GM12878 (cell line): ENCODE measurements around the gene RNASE12.

Experiments
- EZH2 ChIP-seq: IDR thresholded peaks from 2 replicates; pipeline ENCODE4 v1.6.1; 2012; ENCODE audit warnings: low read depth, mild to moderate bottlenecking, control low read depth, inconsistent platforms, low read length, borderline replicate concordance; ENCODE audit not compliant: control insufficient read depth
- FOS ChIP-seq: IDR thresholded peaks from 3 replicates; pipeline ENCODE4 v1.6.1; 2011; ENCODE audit warnings: borderline replicate concordance; ENCODE audit not compliant: insufficient read length; ENCODE audit errors: extremely low read depth
- HDAC2 ChIP-seq: fragments of 200-600 bp; sonication (generic); IDR thresholded peaks from 2 replicates; pipeline ENCODE4 v1.6.1; 2017
- HDAC6 ChIP-seq: fragments of 200-600 bp; sonication (generic); IDR thresholded peaks from one replicate; pipeline ENCODE4 v1.8.0; 2017; ENCODE audit warnings: antibody characterized with exemption; ENCODE audit not compliant: unreplicated experiment
- RAD21 ChIP-seq: IDR thresholded peaks from 2 replicates; pipeline ENCODE4 v1.6.1; 2011; ENCODE audit warnings: mild to moderate bottlenecking, low read depth, low read length, moderate library complexity; ENCODE audit not compliant: insufficient read depth
- SMC3 ChIP-seq: IDR thresholded peaks from 2 replicates; pipeline ENCODE4 v1.6.1; 2011; ENCODE audit warnings: low read length, improper control_type of control experiment, borderline replicate concordance
- SP1 ChIP-seq: IDR thresholded peaks from one replicate; pipeline ENCODE4 v1.6.1; 2011; ENCODE audit warnings: low read depth, low read length
- YBX1 ChIP-seq: fragments of 450-650 bp; IDR thresholded peaks from 2 replicates; pipeline ENCODE4 v1.6.1; 2016; ENCODE audit warnings: antibody characterized with exemption
- ZNF384 ChIP-seq: IDR thresholded peaks from 2 replicates; pipeline ENCODE4 v1.6.1; 2012; ENCODE audit warnings: low read depth, mild to moderate bottlenecking, low read length, improper control_type of control experiment, borderline replicate concordance
- TF ChIP-seq, protein P1 (sequence below): IDR thresholded peaks from 2 replicates; pipeline ENCODE4 v1.6.1; 2012; ENCODE audit warnings: low read depth, low read length, improper control_type of control experiment
- TF ChIP-seq, protein P2 (sequence below), 3 experiments: IDR thresholded peaks in 2 of 3; conservative IDR thresholded peaks in 1 of 3; 2 replicates each; pipeline ENCODE4 v1.5.1; 2011; ENCODE audit warnings: low read depth in 3 of 3, low read length in 3 of 3, mild to moderate bottlenecking in 3 of 3, control low read depth in 2 of 3, moderate library complexity in 2 of 3, inconsistent platforms in 1 of 3, mixed read lengths in 1 of 3; ENCODE audit not compliant: control insufficient read depth in 2 of 3, insufficient read depth in 1 of 3; ENCODE audit errors: extremely low read depth in 1 of 3
- TF ChIP-seq, protein P3 (sequence below): fragments of 450-650 bp; IDR thresholded peaks from 2 replicates; pipeline ENCODE4 v1.6.1; 2017; ENCODE audit warnings: low read depth, mild to moderate bottlenecking, moderate library complexity

DNA sequence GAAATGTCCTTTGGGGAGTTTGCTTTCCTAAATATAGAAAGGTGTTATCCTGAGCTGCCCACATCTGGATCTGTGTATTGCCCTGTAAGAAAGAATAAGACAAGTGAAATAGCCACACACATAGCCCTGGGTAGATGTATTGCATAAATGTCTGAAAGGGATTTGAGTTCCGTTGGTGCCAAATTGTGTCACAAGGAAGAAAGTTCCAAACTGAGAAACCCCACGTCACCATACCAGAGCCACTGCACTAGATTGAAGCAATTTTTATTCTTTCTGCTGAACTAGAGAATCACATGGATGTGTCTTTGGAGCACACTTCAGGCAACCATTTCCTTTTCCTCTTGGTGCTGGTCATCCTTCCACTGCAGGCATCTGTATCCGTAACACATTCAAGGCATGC is 35.3 kb downstream of the RNASE12 start:
- TF ChIP-seq FOS: no peak
- no peak for TF ChIP-seq RAD21
- TF ChIP-seq EZH2: no peak
- no peak for TF ChIP-seq HDAC2
- TF ChIP-seq, protein P1, sequence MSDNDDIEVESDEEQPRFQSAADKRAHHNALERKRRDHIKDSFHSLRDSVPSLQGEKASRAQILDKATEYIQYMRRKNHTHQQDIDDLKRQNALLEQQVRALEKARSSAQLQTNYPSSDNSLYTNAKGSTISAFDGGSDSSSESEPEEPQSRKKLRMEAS: no peak
- TF ChIP-seq SP1: no peak
- TF ChIP-seq ZNF384: no peak
- TF ChIP-seq, protein P2, sequence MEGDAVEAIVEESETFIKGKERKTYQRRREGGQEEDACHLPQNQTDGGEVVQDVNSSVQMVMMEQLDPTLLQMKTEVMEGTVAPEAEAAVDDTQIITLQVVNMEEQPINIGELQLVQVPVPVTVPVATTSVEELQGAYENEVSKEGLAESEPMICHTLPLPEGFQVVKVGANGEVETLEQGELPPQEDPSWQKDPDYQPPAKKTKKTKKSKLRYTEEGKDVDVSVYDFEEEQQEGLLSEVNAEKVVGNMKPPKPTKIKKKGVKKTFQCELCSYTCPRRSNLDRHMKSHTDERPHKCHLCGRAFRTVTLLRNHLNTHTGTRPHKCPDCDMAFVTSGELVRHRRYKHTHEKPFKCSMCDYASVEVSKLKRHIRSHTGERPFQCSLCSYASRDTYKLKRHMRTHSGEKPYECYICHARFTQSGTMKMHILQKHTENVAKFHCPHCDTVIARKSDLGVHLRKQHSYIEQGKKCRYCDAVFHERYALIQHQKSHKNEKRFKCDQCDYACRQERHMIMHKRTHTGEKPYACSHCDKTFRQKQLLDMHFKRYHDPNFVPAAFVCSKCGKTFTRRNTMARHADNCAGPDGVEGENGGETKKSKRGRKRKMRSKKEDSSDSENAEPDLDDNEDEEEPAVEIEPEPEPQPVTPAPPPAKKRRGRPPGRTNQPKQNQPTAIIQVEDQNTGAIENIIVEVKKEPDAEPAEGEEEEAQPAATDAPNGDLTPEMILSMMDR (IDR thresholded peaks at IDR 0.05 in 2 of 3, conservative IDR thresholded peaks at IDR 0.05 in 1 of 3; ENCODE audit: control insufficient read depth in 2 of 3, extremely low read depth in 1 of 3, insufficient read depth in 1 of 3, low read depth in 3 of 3, low read length in 3 of 3): no peak
- TF ChIP-seq YBX1: no peak
- no peak for TF ChIP-seq HDAC6
- TF ChIP-seq, protein P3, sequence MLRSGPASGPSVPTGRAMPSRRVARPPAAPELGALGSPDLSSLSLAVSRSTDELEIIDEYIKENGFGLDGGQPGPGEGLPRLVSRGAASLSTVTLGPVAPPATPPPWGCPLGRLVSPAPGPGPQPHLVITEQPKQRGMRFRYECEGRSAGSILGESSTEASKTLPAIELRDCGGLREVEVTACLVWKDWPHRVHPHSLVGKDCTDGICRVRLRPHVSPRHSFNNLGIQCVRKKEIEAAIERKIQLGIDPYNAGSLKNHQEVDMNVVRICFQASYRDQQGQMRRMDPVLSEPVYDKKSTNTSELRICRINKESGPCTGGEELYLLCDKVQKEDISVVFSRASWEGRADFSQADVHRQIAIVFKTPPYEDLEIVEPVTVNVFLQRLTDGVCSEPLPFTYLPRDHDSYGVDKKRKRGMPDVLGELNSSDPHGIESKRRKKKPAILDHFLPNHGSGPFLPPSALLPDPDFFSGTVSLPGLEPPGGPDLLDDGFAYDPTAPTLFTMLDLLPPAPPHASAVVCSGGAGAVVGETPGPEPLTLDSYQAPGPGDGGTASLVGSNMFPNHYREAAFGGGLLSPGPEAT: no peak
- TF ChIP-seq SMC3: no peak
